H1 (cell line): ENCODE results near the gene ABHD8. TPM values are rescaled to one million over a fixed set of nuclear protein-coding genes. Genes with fewer than 3 reads are reported as not detected.

ENCODE experiments used
- BCL11A ChIP-seq, 2 experiments: IDR thresholded peaks; one replicate each; pipeline ENCODE4 v1.6.1; 2011; ENCODE audit warnings: low read depth in 2 of 2, low read length in 2 of 2, mild to moderate bottlenecking in 2 of 2
- CHD1 ChIP-seq: IDR thresholded peaks from 2 replicates; pipeline ENCODE4 v1.6.1; 2012; ENCODE audit warnings: low read depth, low read length, improper control_type of control experiment
- CHD2 ChIP-seq: IDR thresholded peaks from 2 replicates; pipeline ENCODE4 v1.6.1; 2012; ENCODE audit warnings: low read length, improper control_type of control experiment
- GABPA ChIP-seq: IDR thresholded peaks from 2 replicates; pipeline ENCODE4 v1.6.1; 2011; ENCODE audit warnings: mild to moderate bottlenecking, low read length, moderate library complexity, borderline replicate concordance; ENCODE audit not compliant: insufficient read depth
- GTF2F1 ChIP-seq: IDR thresholded peaks from 2 replicates; pipeline ENCODE4 v1.6.1; 2012; ENCODE audit warnings: low read depth, low read length, improper control_type of control experiment, borderline replicate concordance
- KDM1A ChIP-seq: fragments of 200-600, 300-600 bp; sonication (generic); IDR thresholded peaks from 2 replicates; pipeline ENCODE4 v1.7.1; 2016; ENCODE audit warnings: mild to moderate bottlenecking, low read length, borderline replicate concordance
- MAFK ChIP-seq: IDR thresholded peaks from 2 replicates; pipeline ENCODE4 v1.6.1; 2012; ENCODE audit warnings: low read depth, mild to moderate bottlenecking, improper control_type of control experiment, low read length
- PHF8 ChIP-seq: fragments of 200-600 bp; sonication (generic); conservative IDR thresholded peaks from 2 replicates; pipeline ENCODE4 v1.7.1; 2012; ENCODE audit warnings: low read depth, mild to moderate bottlenecking, inconsistent platforms, low read length, moderate library complexity
- POLR2A ChIP-seq, 2 experiments: IDR thresholded peaks; 1 replicate in 1 of 2; 2 replicates in 1 of 2; pipeline ENCODE4 v1.6.1; 2011; ENCODE audit warnings: low read depth in 2 of 2, low read length in 2 of 2, mild to moderate bottlenecking in 2 of 2; ENCODE audit errors: control extremely low read depth in 1 of 2
- RAD21 ChIP-seq, 2 experiments: IDR thresholded peaks in 1 of 2; conservative IDR thresholded peaks in 1 of 2; 2 replicates each; pipeline ENCODE4 v1.6.1; 2011; ENCODE audit warnings: low read depth in 2 of 2, low read length in 2 of 2, improper control_type of control experiment in 1 of 2, inconsistent platforms in 1 of 2, mild to moderate bottlenecking in 1 of 2, moderate library complexity in 1 of 2
- SIN3A ChIP-seq, 2 experiments: IDR thresholded peaks in 1 of 2; conservative IDR thresholded peaks in 1 of 2; 2 replicates each; pipeline ENCODE4 v1.6.1; 2011 to 2012; ENCODE audit warnings: low read length in 2 of 2, improper control_type of control experiment in 1 of 2, low read depth in 1 of 2, mild to moderate bottlenecking in 1 of 2
- TAF7 ChIP-seq: optimal IDR thresholded peaks from 2 replicates; pipeline ENCODE3; 2011; ENCODE audit warnings: low read depth, mild to moderate bottlenecking, inconsistent platforms, low read length, moderate library complexity, borderline replicate concordance
- TCF12 ChIP-seq: IDR thresholded peaks from 2 replicates; pipeline ENCODE4 v1.6.1; 2011; ENCODE audit warnings: low read depth, mild to moderate bottlenecking, low read length
- YY1 ChIP-seq: IDR thresholded peaks from 2 replicates; pipeline ENCODE4 v1.6.1; 2011; ENCODE audit warnings: low read depth, mild to moderate bottlenecking, low read length
- polyA plus RNA-seq, 7 experiments: library from polyadenylated mRNA; depleted of rRNA in 3 of 7; stranded (reverse) in 5 of 7; unstranded in 2 of 7; fragments of >200 nt in 5 of 7; fragments of 200-250 nt in 2 of 7; gene quantifications; 1 replicate in 5 of 7; 2 replicates in 1 of 7; 4 replicates in 1 of 7; pipeline versions ENCODE4 v1.2.1 to v1.2.3, GENCODE V29; 2011 to 2013; ENCODE audit warnings: missing spikeins in 2 of 7, mixed read lengths in 2 of 7
- total RNA-seq: library from RNA; stranded (reverse); fragmentation: NEBNext Ultra II Directional; extraction: Animal tissue kit (Norgen Biotek cat#: 25700); gene quantifications from 2 replicates; pipeline ENCODE4 v1.2.1, GENCODE V29; 2021
- TF ChIP-seq, protein P1 (sequence below): IDR thresholded peaks from 2 replicates; pipeline ENCODE4 v1.6.1; 2012; ENCODE audit warnings: low read length, inconsistent platforms

ABHD8 gene
- total and polyA plus RNA-seq, 2 of the 8 experiments (the other 6 are each of a cell fraction or from before 2014, with no cell fraction given): 11.3 to 18.7 TPM

- TF ChIP-seq MAFK (no peak), TCF12 (no peak), GABPA (no peak), RAD21 (IDR thresholded peaks at IDR 0.05 in 1 of 2, conservative IDR thresholded peaks at IDR 0.05 in 1 of 2; ENCODE audit: low read depth in 2 of 2, low read length in 2 of 2) (no peak), PHF8 (no peak), CHD1 (no peak), TAF7 (no peak), SIN3A (conservative IDR thresholded peaks at IDR 0.05 in 1 of 2, IDR thresholded peaks at IDR 0.05 in 1 of 2; ENCODE audit: low read depth in 1 of 2, low read length in 2 of 2) (no peak), POLR2A (IDR thresholded peaks at IDR 0.05; ENCODE audit: control extremely low read depth in 1 of 2, low read depth in 2 of 2, low read length in 2 of 2) (peak in 1 of 2 experiments; percentile 41; a peak in 1 of 3 replicates), CHD2 (no peak), KDM1A (no peak), YY1 (no peak), BCL11A (IDR thresholded peaks at IDR 0.05; ENCODE audit: low read depth in 2 of 2, low read length in 2 of 2) (no peak), GTF2F1 (no peak)
- TF ChIP-seq, protein P1, sequence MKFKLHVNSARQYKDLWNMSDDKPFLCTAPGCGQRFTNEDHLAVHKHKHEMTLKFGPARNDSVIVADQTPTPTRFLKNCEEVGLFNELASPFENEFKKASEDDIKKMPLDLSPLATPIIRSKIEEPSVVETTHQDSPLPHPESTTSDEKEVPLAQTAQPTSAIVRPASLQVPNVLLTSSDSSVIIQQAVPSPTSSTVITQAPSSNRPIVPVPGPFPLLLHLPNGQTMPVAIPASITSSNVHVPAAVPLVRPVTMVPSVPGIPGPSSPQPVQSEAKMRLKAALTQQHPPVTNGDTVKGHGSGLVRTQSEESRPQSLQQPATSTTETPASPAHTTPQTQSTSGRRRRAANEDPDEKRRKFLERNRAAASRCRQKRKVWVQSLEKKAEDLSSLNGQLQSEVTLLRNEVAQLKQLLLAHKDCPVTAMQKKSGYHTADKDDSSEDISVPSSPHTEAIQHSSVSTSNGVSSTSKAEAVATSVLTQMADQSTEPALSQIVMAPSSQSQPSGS: no peak
- TF ChIP-seq, all 59 proteins: peak for 4
Measured at GRCh38 chr19:17348700-17349099, 45.5 kb upstream of the ABHD8 start (continued).
